ENCODE data around the gene NOTCH4.
"Not testable (repeated sequence)": the region's sequence is repeated elsewhere in the genome, so short reads cannot be mapped to it uniquely, and the experiment has no call there.

Gene NOTCH4

DNA sequence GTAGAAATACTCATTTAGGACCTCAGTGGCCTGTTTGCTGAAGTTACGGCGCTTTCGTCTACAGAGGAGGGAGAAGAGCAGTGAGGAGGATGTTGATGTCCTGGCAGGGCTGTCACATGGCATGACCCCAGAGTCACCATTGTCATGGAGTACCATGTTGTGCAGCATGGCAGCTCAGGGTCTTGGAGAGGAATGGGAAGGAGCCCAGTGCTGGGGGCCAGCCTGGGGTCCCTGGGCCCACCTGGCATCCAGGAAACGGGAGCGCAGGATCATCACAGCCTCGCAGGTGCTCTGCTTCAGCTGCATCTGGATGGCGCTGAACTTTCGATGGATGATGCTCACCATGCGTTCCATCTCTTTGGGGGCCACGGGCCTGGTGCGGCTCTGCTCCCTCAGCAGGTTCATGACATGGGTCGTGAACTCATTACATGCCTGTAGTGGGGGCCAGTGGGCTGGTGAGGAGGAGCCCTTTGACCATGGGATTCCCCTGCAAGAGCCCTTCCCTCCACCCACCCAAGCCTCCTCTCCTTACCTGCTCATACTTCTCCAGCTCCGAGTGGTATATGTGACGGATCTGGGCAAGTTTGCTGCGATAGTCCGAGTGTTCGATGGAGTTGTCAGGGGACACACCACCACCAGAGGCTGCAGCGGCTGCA lies 36.0 kb downstream of the NOTCH4 start:
- H3K27me3 ChIP-seq (ENCODE audit: low read depth) = not testable (repeated sequence)

DNA sequence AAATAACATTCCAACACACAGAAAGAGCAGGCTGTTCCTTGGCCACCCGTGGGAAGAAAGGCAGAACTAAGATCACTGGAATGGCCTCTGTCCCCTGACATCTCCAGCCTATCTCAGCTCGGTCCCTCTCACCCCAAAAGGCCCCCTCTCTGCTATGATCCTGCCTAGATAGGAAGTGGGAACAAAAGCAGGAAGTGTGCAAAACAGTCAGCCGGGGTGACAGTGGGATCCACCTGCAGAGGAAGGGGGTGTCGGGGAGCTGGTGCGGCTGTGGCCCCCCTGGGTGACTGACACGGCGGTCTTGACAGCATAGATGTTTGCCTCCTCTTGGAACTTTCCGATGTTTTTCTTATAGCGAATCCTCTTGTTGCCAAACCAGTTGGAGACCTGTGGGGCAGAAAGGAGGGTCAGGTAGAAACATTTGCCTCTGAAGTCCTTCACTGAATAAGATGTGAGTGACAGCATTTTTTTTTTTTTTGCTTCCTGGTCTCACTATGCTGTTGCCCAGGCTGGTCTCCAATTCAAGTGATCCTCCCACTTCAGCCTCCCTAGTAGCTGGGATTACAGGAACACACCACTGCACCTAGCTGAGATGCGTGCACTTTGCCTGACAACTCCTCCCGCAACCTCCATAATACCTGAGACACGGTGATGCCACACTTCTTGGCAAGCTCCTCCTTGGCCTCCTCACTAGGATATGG lies 36.7 kb downstream of the NOTCH4 start:
- H3K36me3 ChIP-seq (replicated peaks) = peaks cover 31% of the 10 kb centered on the region
- in situ Hi-C loops (cut with MboI; ENCODE audit: low sequenced_read_pairs) = no loop called here

More for the DNA sequence above, 36.0 kb downstream of the NOTCH4 start:
- peaks cover 31% of the 10 kb centered on the region for H3K36me3 ChIP-seq (replicated peaks)
- in situ Hi-C loops (cut with MboI; ENCODE audit: low sequenced_read_pairs); H3K9me3 ChIP-seq; H3K4me3 ChIP-seq; DNase-seq (ENCODE audit: low spot score in 2 of 2); H3K4me1 ChIP-seq: not testable (repeated sequence)

GRCh38 chr6:32186151-32186840 lies 37.6 kb downstream of the NOTCH4 start:
- H3K27me3 ChIP-seq (ENCODE audit: low read depth); DNase-seq (ENCODE audit: low spot score in 2 of 2); H3K4me3 ChIP-seq; H3K9me3 ChIP-seq; H3K4me1 ChIP-seq; in situ Hi-C loops (cut with MboI; ENCODE audit: low sequenced_read_pairs): not testable (repeated sequence)
- H3K36me3 ChIP-seq (replicated peaks) = peaks cover 32% of the 10 kb centered on the region

More for the DNA sequence above, 36.7 kb downstream of the NOTCH4 start:
- H3K9me3 ChIP-seq = no peaks in the 10 kb centered on the region
- no peaks in the 10 kb centered on the region for H3K27me3 ChIP-seq (ENCODE audit: low read depth)
- peaks cover 5% of the 10 kb centered on the region; the same call in 1 of the 2 replicates for H3K4me1 ChIP-seq
- no peak overlapping the region for H3K4me3 ChIP-seq
- DNase-seq (ENCODE audit: low spot score in 2 of 2) = no peak

DNA sequence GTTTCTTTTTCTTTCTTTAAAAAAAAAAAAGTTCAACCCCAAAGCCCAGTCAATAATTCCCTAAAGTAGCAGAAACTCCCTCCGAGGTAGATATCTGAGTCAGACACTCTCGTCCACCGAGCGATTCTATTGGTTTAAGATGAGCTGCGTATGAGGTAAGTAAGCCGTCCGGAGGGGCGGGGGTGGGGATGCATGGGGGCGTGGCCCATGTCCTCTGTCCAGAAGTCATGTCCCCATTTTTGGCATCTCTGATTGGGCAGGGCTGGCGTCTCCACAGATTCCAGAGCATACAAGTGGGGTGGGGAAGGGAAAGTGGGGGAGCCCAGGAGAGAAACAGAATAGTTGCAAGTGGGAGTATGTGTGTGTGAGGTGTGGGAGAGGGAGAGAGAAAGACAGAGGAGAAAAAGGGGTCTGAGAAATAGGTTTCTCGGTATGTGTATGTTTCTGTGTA lies 38.2 kb downstream of the NOTCH4 start:
- H3K4me3 ChIP-seq; H3K4me1 ChIP-seq; H3K9me3 ChIP-seq; in situ Hi-C loops (cut with MboI; ENCODE audit: low sequenced_read_pairs); H3K27me3 ChIP-seq (ENCODE audit: low read depth): not testable (repeated sequence)
- peak; percentile 29 to 79 for DNase-seq (ENCODE audit: low spot score in 2 of 2)
- peaks cover 38% of the 10 kb centered on the region for H3K36me3 ChIP-seq (replicated peaks)

DNA sequence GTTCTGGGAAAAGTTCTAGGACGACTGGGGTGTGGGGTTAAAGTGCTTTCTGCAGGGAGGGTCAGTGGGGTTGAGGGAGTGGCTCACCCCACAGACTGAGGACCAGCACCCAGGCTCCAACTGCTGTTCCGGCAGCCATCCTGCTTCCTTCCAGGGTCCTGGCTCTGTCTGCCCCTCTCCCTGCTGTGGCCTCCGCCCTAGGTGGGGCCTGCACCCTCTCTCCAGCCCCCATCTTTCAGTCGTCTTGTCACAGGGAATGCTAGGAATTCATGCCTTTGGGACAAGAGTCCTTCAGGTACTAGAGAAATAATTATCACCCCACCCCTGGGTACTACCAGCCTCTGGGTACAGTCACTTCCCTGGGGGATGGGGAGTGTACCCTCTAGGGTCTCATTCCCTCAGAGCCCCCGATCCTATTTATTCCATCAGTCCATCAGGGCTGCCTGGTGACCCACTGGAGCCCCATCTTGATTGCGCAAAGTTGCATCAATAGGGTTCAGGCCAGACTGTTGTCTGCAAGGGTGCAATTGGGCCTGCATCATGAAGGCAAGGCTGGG lies 39.7 kb downstream of the NOTCH4 start, which contains the start of gene AGER:
Gene AGER, minus strand, starts transcription at position 170 of the 557 bp plus-strand sequence. Its CDS starts 31 bp downstream, at position 139.
- H3K27me3 ChIP-seq (ENCODE audit: low read depth) = no peaks in the 10 kb centered on the region
- DNase-seq (ENCODE audit: low spot score in 2 of 2) = no peak
- H3K4me3 ChIP-seq = no peak within 1 kb of the TSS
- H3K9me3 ChIP-seq = no peaks in the 10 kb centered on the region
- H3K4me1 ChIP-seq = peaks cover 3% of the 10 kb centered on the region; the same call in 1 of the 2 replicates
- peaks cover 45% of the 10 kb centered on the region for H3K36me3 ChIP-seq (replicated peaks)
- in situ Hi-C loops (cut with MboI; ENCODE audit: low sequenced_read_pairs) = no loop called here

DNA sequence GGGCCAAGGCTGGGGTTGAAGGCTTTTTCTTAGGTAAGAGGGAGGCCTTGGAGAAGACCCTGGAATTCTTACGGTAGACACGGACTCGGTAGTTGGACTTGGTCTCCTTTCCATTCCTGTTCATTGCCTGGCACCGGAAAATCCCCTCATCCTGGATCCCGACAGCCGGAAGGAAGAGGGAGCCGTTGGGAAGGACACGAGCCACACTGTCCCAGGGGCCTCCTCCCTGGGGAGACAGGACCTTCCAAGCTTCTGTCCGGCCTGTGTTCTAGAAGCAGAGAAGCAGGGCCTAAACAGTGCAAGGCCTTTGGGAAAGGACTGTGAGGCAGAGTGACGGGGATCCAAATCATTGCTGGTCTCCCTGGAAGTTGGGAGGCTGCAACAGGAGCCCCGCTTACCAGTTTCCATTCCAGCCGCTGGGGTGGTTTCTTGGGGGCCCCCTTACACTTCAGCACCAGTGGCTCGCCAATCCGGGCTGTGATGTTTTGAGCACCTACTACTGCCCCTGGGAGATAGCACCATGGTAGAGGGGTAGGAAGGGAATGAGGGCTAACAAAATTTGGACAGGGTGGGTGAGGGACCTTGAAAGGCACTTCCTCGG lies 40.3 kb downstream of the NOTCH4 start:
- Histone ChIP-seq H3K36me3 (replicated peaks) (peaks cover 45% of the 10 kb centered on the region), H3K27me3 (ENCODE audit: low read depth) (no peaks in the 10 kb centered on the region), H3K9me3 (no peaks in the 10 kb centered on the region), H3K4me3 (no peak overlapping the region), H3K4me1 (peaks cover 1% of the 10 kb centered on the region; the same call in 1 of the 2 replicates)
- in situ Hi-C loops (cut with MboI; ENCODE audit: low sequenced_read_pairs) = no loop called here
- no peak for DNase-seq (ENCODE audit: low spot score in 2 of 2)

GRCh38 chr6:32183030-32183429 lies 40.8 kb downstream of the NOTCH4 start:
- in situ Hi-C loops (cut with MboI; ENCODE audit: low sequenced_read_pairs) = no loop called here
- H3K36me3 ChIP-seq (replicated peaks) = peaks cover 40% of the 10 kb centered on the region
- no peaks in the 10 kb centered on the region for H3K4me1 ChIP-seq
- no peaks in the 10 kb centered on the region for H3K27me3 ChIP-seq (ENCODE audit: low read depth)
- H3K4me3 ChIP-seq = no peak overlapping the region
- no peaks in the 10 kb centered on the region for H3K9me3 ChIP-seq
- DNase-seq (ENCODE audit: low spot score in 2 of 2) = no peak

GRCh38 chr6:32182555-32182981 lies 41.3 kb downstream of the NOTCH4 start:
- in situ Hi-C loops (cut with MboI; ENCODE audit: low sequenced_read_pairs) = no loop called here
- H3K4me3 ChIP-seq = no peak overlapping the region
- peaks cover 35% of the 10 kb centered on the region for H3K36me3 ChIP-seq (replicated peaks)
- H3K4me1 ChIP-seq = no peaks in the 10 kb centered on the region
- H3K27me3 ChIP-seq (ENCODE audit: low read depth) = no peaks in the 10 kb centered on the region
- no peak for DNase-seq (ENCODE audit: low spot score in 2 of 2)
- H3K9me3 ChIP-seq = no peaks in the 10 kb centered on the region

DNA sequence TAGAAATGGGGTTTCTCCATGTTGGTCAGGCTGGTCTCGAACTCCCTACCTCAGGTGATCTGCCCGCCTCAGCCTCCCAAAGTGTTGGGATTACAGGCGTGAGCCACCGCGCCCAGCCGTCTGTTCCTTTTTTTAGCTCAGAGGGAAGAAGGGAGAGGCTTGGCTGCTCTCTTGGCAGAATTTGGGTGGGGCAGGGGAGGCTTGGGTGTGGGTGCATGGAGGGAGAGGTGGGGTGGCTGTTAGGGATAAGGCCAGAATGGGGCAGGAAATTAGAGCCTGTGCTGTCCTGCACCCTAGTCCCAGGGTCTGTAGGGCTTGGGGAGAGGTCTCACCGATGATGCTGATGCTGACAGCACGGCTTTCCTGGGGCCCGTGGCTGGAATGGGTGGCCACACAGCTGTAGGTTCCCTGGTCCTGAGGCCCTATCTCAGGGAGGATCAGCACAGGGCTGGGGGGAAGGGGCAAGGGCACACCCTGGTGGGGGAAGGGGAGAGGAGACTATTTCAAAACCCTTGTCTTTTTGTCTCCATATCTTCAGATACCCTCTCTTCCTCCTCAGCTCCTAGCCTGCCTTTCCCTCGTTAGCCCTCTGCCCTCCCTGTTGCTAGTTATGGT lies 41.8 kb downstream of the NOTCH4 start:
- Histone ChIP-seq H3K27me3 (ENCODE audit: low read depth) (no peaks in the 10 kb centered on the region), H3K4me1 (peaks cover 4% of the 10 kb centered on the region; the same call in 1 of the 2 replicates), H3K9me3 (no peaks in the 10 kb centered on the region), H3K36me3 (replicated peaks) (peaks cover 30% of the 10 kb centered on the region), H3K4me3 (no peak overlapping the region)
- in situ Hi-C loops (cut with MboI; ENCODE audit: low sequenced_read_pairs) = no loop called here
- no peak for DNase-seq (ENCODE audit: low spot score in 2 of 2)

DNA sequence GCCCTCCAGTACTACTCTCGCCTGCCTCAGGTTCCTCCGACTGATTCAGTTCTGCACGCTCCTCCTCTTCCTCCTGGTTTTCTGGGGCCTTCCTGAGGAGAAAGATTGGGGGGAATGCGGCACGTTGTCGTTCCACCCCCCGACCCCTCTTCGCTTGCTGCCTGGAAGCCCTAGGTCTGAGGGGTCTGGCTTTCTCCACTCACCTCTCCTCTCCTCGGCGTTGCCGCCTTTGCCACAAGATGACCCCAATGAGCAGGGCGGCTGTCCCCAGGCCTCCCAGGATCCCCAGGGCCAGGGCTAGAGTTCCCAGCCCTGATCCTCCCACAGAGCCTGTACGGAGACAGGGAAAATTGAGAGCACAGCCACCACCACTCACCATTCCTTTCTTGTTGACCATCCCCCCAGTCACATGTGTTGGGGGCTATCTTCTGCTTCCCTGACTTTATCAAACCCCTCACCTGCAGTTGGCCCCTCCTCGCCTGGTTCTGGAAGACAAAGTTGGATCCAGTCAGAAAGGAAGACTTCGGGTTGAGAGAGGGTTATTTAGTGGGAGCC lies 42.6 kb downstream of the NOTCH4 start:
- in situ Hi-C loops (cut with MboI; ENCODE audit: low sequenced_read_pairs) = no loop called here

DNA sequence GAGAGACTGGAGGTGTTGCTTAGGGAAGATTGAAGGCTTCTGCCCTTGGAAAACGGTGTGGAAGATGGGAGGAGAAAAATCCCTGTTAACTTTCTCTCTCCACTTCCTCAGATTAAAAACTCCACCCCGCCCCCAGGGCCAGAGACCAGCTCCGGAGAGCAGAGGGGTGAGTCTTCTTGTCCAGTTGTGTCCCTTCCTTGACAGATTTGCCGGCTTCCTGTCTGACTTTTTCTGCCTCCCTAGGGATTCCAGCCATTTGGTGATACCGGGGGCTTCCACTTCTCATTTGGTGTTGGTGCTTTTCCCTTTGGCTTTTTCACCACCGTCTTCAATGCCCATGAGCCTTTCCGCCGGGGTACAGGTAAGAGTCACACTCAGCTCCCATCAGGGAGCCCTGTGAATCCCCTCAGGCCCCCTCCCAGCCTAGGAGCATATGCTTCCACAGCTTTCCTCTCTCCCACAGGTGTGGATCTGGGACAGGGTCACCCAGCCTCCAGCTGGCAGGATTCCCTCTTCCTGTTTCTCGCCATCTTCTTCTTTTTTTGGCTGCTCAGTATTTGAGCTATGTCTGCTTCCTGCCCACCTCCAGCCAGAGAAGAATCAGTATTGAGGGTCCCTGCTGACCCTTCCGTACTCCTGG lies 44.0 kb downstream of the NOTCH4 start:
- no peaks in the 10 kb centered on the region for H3K9me3 ChIP-seq
- H3K36me3 ChIP-seq (replicated peaks) = peaks cover 19% of the 10 kb centered on the region
- in situ Hi-C loops (cut with MboI; ENCODE audit: low sequenced_read_pairs) = no loop called here
- H3K4me1 ChIP-seq = peaks cover 18% of the 10 kb centered on the region
- DNase-seq (ENCODE audit: low spot score in 2 of 2) = no peak
- H3K27me3 ChIP-seq (ENCODE audit: low read depth) = no peaks in the 10 kb centered on the region
- no peak overlapping the region for H3K4me3 ChIP-seq

More for the DNA sequence above, 42.6 kb downstream of the NOTCH4 start:
- Histone ChIP-seq H3K4me1 (peaks cover 12% of the 10 kb centered on the region), H3K9me3 (no peaks in the 10 kb centered on the region), H3K27me3 (ENCODE audit: low read depth) (no peaks in the 10 kb centered on the region), H3K36me3 (replicated peaks) (peaks cover 22% of the 10 kb centered on the region), H3K4me3 (no peak overlapping the region)
- no peak for DNase-seq (ENCODE audit: low spot score in 2 of 2)

- in situ Hi-C loops (cut with MboI; ENCODE audit: low sequenced_read_pairs) = no loop called here
- Histone ChIP-seq H3K36me3 (replicated peaks) (peaks cover 15% of the 10 kb centered on the region), H3K4me1 (peaks cover 19% of the 10 kb centered on the region), H3K9me3 (no peaks in the 10 kb centered on the region), H3K27me3 (ENCODE audit: low read depth) (no peaks in the 10 kb centered on the region), H3K4me3 (peak overlapping the region; percentile 86)
- no peak for DNase-seq (ENCODE audit: low spot score in 2 of 2)
Measured at GRCh38 chr6:32178547-32179440, 45.1 kb downstream of the NOTCH4 start.
